Chondrocyte (in vitro differentiated cells): ENCODE measurements around the gene TMEFF2. TPM values are rescaled to one million over a fixed set of nuclear protein-coding genes. Genes with fewer than 3 reads are reported as not detected.

Experiments used
- DNase-seq: peaks from one replicate; pipeline ENCODE4 v3.0.0; 2021; ENCODE audit warnings: mixed read lengths, low spot score
- H3K27ac Mint-ChIP-seq: one replicate; pipeline ENCODE4 v1.8.0; 2021; ENCODE audit warnings: mild to moderate bottlenecking, moderate library complexity, mixed read lengths; ENCODE audit not compliant: unreplicated experiment
- H3K27me3 Mint-ChIP-seq: 2 replicates; pipeline ENCODE4 v1.8.0; 2021; ENCODE audit warnings: low read depth, mixed read lengths
- H3K36me3 Mint-ChIP-seq: 2 replicates; pipeline ENCODE4 v1.8.0; 2021; ENCODE audit warnings: low read depth, mixed read lengths
- H3K4me1 Mint-ChIP-seq: 2 replicates; pipeline ENCODE4 v1.8.0; 2021; ENCODE audit warnings: low read depth, mild to moderate bottlenecking, mixed read lengths
- H3K4me3 Mint-ChIP-seq: one replicate; pipeline ENCODE4 v1.8.0; 2021; ENCODE audit warnings: mild to moderate bottlenecking, moderate library complexity, mixed read lengths; ENCODE audit not compliant: unreplicated experiment
- H3K9me3 Mint-ChIP-seq: 2 replicates; pipeline ENCODE4 v1.8.0; 2021; ENCODE audit warnings: low read depth, mixed read lengths
- total RNA-seq: library from RNA; stranded (reverse); gene quantifications from 3 replicates; pipeline ENCODE4 v1.2.1, GENCODE V29; 2021
- TF ChIP-seq, protein P1 (sequence below): fragments of 200-600 bp; sonication (generic); IDR thresholded peaks from 2 replicates; pipeline ENCODE4 v1.5.0; 2021; ENCODE audit warnings: antibody characterized with exemption, mild to moderate bottlenecking, moderate library complexity

TMEFF2 gene
- total RNA-seq, 1 donor from 2014 or later = 1.5 TPM

DNA sequence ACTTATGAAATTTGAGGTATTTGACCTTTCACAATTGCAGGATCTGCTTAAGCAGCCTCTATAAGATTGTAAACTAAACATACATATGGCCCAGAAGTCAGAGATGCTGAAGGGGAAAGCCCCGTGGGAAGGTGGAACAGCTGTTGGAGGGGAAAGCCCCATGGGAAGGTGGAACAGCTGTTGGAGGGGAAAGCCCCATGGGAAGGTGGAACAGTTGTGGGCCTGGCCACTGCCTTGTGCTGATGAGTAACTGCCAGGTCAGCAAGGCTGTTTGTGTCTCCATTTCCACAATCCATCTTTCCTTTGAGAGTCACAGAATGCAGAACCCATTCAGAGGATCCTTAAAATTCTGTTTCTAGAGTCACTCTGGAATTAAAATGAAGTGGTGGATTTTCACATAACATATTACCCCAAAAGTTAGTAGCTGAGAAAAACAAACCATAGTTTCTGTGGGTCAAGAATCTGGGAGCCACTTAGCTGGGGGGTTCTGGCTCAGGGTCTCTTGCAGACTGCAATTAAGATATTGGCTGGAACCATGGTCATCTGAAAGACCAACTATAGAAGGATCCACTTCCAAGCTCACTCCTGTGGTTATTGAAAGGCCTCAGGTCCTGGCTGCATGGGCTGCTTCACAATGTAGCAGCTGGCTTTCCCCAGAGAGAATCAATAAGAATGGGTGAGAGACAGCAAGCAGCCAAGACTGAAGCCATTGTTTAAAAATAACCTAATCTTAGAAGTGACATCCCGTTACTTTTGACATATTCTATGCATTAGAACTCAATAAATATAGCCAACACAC is 261.2 kb downstream of the TMEFF2 start:
- Mint-ChIP-seq H3K36me3 (no peaks in the 10 kb centered on the region), H3K27ac (no peak overlapping the region), H3K4me3 (no peak overlapping the region), H3K27me3 (no peaks in the 10 kb centered on the region), H3K4me1 (peaks cover 11% of the 10 kb centered on the region), H3K9me3 (no peaks in the 10 kb centered on the region)
- DNase-seq = no peak
- TF ChIP-seq, protein P1, sequence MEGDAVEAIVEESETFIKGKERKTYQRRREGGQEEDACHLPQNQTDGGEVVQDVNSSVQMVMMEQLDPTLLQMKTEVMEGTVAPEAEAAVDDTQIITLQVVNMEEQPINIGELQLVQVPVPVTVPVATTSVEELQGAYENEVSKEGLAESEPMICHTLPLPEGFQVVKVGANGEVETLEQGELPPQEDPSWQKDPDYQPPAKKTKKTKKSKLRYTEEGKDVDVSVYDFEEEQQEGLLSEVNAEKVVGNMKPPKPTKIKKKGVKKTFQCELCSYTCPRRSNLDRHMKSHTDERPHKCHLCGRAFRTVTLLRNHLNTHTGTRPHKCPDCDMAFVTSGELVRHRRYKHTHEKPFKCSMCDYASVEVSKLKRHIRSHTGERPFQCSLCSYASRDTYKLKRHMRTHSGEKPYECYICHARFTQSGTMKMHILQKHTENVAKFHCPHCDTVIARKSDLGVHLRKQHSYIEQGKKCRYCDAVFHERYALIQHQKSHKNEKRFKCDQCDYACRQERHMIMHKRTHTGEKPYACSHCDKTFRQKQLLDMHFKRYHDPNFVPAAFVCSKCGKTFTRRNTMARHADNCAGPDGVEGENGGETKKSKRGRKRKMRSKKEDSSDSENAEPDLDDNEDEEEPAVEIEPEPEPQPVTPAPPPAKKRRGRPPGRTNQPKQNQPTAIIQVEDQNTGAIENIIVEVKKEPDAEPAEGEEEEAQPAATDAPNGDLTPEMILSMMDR = no peak

DNA sequence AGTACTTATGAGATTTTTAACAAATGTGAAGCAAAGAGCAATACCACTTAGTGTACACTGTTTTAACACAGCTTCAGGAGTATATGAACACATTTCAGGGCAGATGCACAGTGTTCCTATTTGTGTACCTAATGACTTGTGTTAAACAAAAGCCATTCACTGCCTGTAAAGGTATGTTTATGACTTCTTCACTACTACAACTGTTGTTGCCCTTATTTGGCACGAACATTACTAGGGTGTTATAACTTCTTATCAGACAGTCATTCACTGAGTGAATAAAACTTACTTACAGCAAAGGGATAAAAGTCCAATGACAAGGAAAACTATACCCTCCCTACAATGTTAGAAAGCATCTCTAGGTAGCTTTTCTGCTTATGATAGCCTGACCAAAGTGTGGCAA is 262.4 kb downstream of the TMEFF2 start:
- Mint-ChIP-seq H3K27me3 (no peaks in the 10 kb centered on the region), H3K9me3 (no peaks in the 10 kb centered on the region), H3K4me1 (peaks cover 23% of the 10 kb centered on the region)

DNA sequence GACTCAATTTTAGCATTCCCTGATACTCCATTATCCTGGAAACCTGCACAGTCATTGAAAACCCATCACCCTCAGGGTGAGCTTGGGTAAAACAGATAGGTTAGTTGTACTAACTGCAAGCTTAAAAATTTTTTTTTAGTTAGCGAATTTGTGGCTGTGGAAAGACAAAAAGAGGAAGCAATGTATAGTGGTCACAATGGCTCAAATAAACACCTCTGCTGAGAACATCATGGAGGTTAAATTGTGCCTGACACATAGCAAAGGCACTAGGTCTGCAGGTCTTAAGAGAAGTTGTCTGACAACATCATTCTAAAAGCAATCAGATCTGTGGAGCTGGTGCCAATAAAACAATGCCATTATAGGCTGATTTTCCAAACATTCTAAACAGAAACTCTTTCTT is 263.4 kb downstream of the TMEFF2 start:
- no peak for DNase-seq
- no peaks in the 10 kb centered on the region for H3K27me3 Mint-ChIP-seq
- H3K36me3 Mint-ChIP-seq = no peaks in the 10 kb centered on the region
- H3K4me1 Mint-ChIP-seq = peaks cover 30% of the 10 kb centered on the region
- H3K27ac Mint-ChIP-seq = no peak overlapping the region
- TF ChIP-seq, protein P1 = no peak
- no peak overlapping the region for H3K4me3 Mint-ChIP-seq
- H3K9me3 Mint-ChIP-seq = no peaks in the 10 kb centered on the region

More for the DNA sequence above, 262.4 kb downstream of the TMEFF2 start:
- no peak overlapping the region for H3K27ac Mint-ChIP-seq
- TF ChIP-seq, protein P1 = no peak
- H3K4me3 Mint-ChIP-seq = no peak overlapping the region
- H3K36me3 Mint-ChIP-seq = no peaks in the 10 kb centered on the region
- DNase-seq = no peak

DNA sequence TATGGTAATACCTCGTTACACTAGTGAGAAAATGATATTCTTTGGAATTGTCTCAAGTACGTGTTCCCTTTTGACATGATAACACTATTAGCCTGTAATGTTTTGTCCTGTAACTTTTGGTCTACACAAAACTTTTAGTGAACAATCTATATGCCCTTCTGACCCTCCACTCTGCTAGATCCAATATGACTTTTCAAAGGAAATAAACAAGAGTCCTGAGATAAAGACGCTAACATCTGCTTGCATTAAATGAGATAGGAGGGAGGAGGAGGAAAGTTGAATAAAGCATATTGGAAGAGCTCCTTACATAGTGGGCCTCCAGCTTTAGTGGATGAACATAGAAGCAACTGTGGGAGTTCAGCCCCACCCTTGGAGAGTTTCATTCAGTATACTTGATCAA is 264.5 kb downstream of the TMEFF2 start:
- Mint-ChIP-seq H3K27me3 (no peaks in the 10 kb centered on the region), H3K4me3 (no peak overlapping the region), H3K27ac (no peak overlapping the region), H3K9me3 (no peaks in the 10 kb centered on the region), H3K4me1 (peaks cover 30% of the 10 kb centered on the region), H3K36me3 (no peaks in the 10 kb centered on the region)
- TF ChIP-seq, protein P1 = no peak
- no peak for DNase-seq

DNA sequence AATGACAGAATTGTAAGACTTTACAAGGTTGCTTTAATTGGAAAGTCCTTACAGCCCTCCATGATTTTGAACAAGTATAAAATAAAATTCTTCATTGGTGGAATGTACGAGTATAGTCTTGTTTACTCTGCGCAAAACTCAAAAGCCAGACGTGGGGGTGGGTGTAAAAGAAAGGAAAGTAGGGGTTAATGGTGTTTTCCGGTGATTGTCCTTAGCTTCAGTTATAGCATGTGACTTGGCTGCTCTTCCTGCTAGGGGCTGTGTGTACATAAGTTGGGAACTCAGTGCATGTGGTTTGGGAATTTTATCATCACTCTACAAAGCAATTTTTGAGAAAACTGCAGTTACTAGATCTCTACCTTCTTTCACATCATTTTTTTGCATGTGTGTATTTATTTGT is 265.4 kb downstream of the TMEFF2 start:
- H3K27ac Mint-ChIP-seq = no peak overlapping the region
- peaks cover 30% of the 10 kb centered on the region for H3K4me1 Mint-ChIP-seq
- H3K27me3 Mint-ChIP-seq = no peaks in the 10 kb centered on the region
- TF ChIP-seq, protein P1 = no peak
- no peaks in the 10 kb centered on the region for H3K9me3 Mint-ChIP-seq
- H3K4me3 Mint-ChIP-seq = no peak overlapping the region
- no peak for DNase-seq
- H3K36me3 Mint-ChIP-seq = no peaks in the 10 kb centered on the region
